Esophagus squamous epithelium (tissue), 5 donors: Measurements from ENCODE around the gene SLC6A1. TPM values are rescaled to one million over a fixed set of nuclear protein-coding genes. Genes with fewer than 3 reads are reported as not detected.
"Not testable (repeated sequence)": the region's sequence is repeated elsewhere in the genome, so short reads cannot be mapped to it uniquely, and the experiment has no call there.

ENCODE experiments used
- DNase-seq: peaks from one replicate; lab custom pipeline; 2025; lab: John Stamatoyannopoulos, UW
- H3K27ac ChIP-seq, 4 donors: fragments of 200-600 bp; sonication (generic); one replicate each; pipeline ENCODE4 v1.5.1; 2016 to 2019; ENCODE audit warnings: mild to moderate bottlenecking in 1 of 4
- H3K27me3 ChIP-seq, 4 donors: fragments of 200-600 bp; sonication (generic); 1 replicate in 3 of 4; 2 replicates in 1 of 4; pipeline versions ENCODE4 v1.5.1 to v1.6.0; 2017 to 2021; ENCODE audit warnings: antibody characterized with exemption in 1 of 4
- H3K36me3 ChIP-seq, 3 donors: fragments of 200-600 bp; sonication (generic); one replicate each; pipeline ENCODE4 v1.5.1; 2016 to 2019
- H3K4me1 ChIP-seq, 3 donors: fragments of 200-600 bp; sonication (generic); one replicate each; pipeline ENCODE4 v1.5.1; 2017 to 2019
- H3K4me3 ChIP-seq, 4 donors: fragments of 200-600 bp; sonication (generic); 1 replicate in 3 of 4; 2 replicates in 1 of 4; pipeline ENCODE4 v1.5.1; 2016 to 2019; ENCODE audit warnings: mild to moderate bottlenecking in 2 of 4, moderate library complexity in 1 of 4
- H3K9me3 ChIP-seq, 3 donors: fragments of 200-600 bp; sonication (generic); one replicate each; pipeline ENCODE4 v1.5.1; 2016 to 2019
- CTCF ChIP-seq, 6 experiments: fragments of 450-650 bp in 4 of 6; fragments of 200-600 bp in 2 of 6; sonication (generic) in 2 of 6; IDR thresholded peaks; one replicate each; pipeline ENCODE4 v1.5.1; 2016 to 2019; ENCODE audit warnings: antibody characterized with exemption in 6 of 6, mild to moderate bottlenecking in 4 of 6, moderate library complexity in 4 of 6
- POLR2A ChIP-seq, 4 donors: fragments of 450-650 bp; IDR thresholded peaks; one replicate each; pipeline ENCODE4 v1.6.1; 2017; ENCODE audit warnings: antibody characterized with exemption in 4 of 4, mild to moderate bottlenecking in 4 of 4, moderate library complexity in 3 of 4
- WGBS, 2 donors: methylation state at CpG; one replicate each; pipeline ENCODE4 v1.1.5; 2018; 5-methylcytosine and 5-hydroxymethylcytosine counted together
- intact Hi-C: fragments of 100-400 bp; cut with DNase I; formaldehyde crosslinking; loops from one replicate; pipeline ENCODE4 v1.15.0; 2022
- total RNA-seq, 4 donors: library from RNA; depleted of rRNA; stranded (reverse); fragments of >200 nt; gene quantifications; one replicate each; pipeline ENCODE4 v1.1.0, GENCODE V29; 2016
- donor health status: DM: yes; HTN: yes; CAD: no.

Gene SLC6A1
- total RNA-seq, 4 donors from 2014 or later: 8.6 to 34.4 (median 22.3) TPM

GRCh38 chr3:11074011-11074410 lies 81.5 kb downstream of the SLC6A1 start:
- Histone ChIP-seq H3K36me3 (no peaks in the 10 kb centered on the region), H3K27me3 (peaks cover 0 to 9% (median 0%) of the 10 kb centered on the region in 4 donors), H3K27ac (no peak overlapping the region), H3K4me1 (no peaks in the 10 kb centered on the region), H3K9me3 (no peaks in the 10 kb centered on the region), H3K4me3 (no peak overlapping the region)
- DNase-seq: no peak
- 52 to 62% methylated on average over 2 of the region's 2 CpGs for WGBS, 2 donors
- intact Hi-C loops: no loop called here
- no peak for TF ChIP-seq POLR2A (IDR thresholded peaks at IDR 0.05)
- no peak for TF ChIP-seq CTCF (IDR thresholded peaks at IDR 0.05)

DNA sequence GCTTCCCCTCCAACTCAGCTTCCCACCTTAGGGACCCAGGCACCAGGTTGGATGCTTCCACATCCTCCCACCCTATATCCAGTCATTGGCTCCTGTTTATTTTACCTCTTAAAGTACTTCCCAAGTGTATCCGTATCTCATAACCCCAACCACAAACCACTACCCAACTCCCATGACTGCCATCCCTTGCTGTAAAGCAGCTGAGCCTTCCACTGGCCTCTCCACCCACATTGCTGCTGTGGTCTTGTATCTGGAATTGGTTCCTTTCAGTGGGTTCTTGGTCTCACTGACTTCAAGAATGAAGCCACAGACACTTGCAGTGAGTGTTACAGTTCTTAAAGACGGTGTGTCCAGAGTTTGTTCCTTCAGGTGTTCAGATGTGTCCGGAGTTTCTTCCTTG lies 81.9 kb downstream of the SLC6A1 start:
- intact Hi-C loops: no loop called here
- 80 to 86% methylated on average over 3 of the region's 3 CpGs for WGBS, 2 donors
- no peaks in the 10 kb centered on the region for H3K9me3 ChIP-seq
- TF ChIP-seq CTCF (IDR thresholded peaks at IDR 0.05) (no peak), POLR2A (IDR thresholded peaks at IDR 0.05) (no peak)
- peaks cover 0 to 3% (median 0%) of the 10 kb centered on the region in 3 donors for H3K4me1 ChIP-seq
- no peak overlapping the region for H3K27ac ChIP-seq
- no peak overlapping the region for H3K4me3 ChIP-seq
- H3K27me3 ChIP-seq: peaks cover 0 to 9% (median 0%) of the 10 kb centered on the region in 4 donors
- DNase-seq: no peak
- H3K36me3 ChIP-seq: no peaks in the 10 kb centered on the region

DNA sequence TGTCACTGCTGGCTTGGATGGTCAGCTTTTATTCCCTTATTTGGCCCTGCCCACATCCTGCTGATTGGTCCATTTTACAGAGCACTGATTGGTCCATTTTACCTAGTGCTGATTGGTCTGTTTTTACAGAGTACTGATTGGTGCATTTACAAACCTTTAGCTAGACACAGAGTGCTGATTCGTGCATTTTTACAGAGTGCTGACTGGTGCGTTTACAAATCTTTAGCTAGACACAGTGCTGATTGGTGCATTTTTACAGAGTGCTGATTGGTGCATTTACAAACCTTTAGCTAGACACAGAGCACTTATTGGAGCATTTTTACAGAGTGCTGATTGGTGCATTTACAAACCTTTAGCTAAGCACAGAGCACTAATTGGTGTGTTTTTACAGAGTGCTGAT lies 82.6 kb downstream of the SLC6A1 start:
- intact Hi-C loops, H3K4me1 ChIP-seq, H3K4me3 ChIP-seq, H3K9me3 ChIP-seq, H3K27me3 ChIP-seq, H3K36me3 ChIP-seq, DNase-seq, H3K27ac ChIP-seq: not testable (repeated sequence)
- 89 to 90% methylated on average over 2 of the region's 2 CpGs for WGBS, 2 donors

DNA sequence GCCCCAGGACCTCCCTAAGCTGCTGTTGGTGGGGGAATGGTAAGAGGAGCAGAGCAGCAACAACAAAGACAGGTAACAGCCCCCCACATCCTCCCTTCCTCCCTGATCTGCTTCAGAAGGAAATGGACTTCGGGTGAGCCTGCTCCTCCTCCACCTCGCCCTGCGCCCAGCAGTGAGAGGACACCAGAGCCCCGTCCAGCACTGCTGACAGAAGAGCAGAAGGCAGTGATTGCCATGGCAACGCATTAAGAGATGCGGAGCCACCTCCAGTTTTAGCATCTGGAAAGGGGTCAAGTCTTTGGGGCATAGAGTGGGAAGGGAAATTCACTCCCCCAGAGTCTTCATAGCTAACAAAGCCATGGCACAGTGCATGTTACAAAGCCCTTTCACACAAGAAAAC lies 84.2 kb downstream of the SLC6A1 start:
- Histone ChIP-seq H3K27ac (no peak overlapping the region), H3K9me3 (no peaks in the 10 kb centered on the region), H3K27me3 (peaks cover 0 to 9% (median 0%) of the 10 kb centered on the region in 4 donors), H3K36me3 (no peaks in the 10 kb centered on the region), H3K4me1 (peaks cover 0 to 16% (median 0%) of the 10 kb centered on the region in 3 donors), H3K4me3 (no peak overlapping the region)
- intact Hi-C loops: no loop called here
- TF ChIP-seq POLR2A (IDR thresholded peaks at IDR 0.05): no peak
- TF ChIP-seq CTCF (IDR thresholded peaks at IDR 0.05): no peak
- no CpG with 5 or more reads among the region's 6 CpGs for WGBS, 2 donors
- no peak for DNase-seq

DNA sequence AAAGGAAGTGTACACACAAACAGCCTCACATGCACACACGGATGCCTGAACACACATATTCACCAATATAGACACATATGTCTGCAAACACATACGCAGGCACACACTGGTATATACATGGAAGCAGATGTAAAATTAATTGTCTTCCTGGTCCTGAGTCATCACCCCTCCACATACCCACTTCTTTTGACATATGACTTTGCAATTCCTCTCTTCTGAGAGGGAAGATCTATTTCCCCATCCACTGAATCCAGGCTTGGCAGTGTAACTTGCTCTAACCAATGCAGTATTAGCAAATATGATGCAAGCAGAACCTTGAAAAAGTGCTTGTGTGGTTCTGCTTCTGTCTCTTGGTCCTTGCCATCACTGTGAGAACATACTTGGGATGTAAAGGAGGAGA lies 84.9 kb downstream of the SLC6A1 start:
- H3K4me3 ChIP-seq: no peak overlapping the region
- DNase-seq: no peak
- H3K9me3 ChIP-seq: no peaks in the 10 kb centered on the region
- H3K4me1 ChIP-seq: peaks cover 0 to 16% (median 0%) of the 10 kb centered on the region in 3 donors
- H3K27ac ChIP-seq: no peak overlapping the region
- peaks cover 0 to 9% (median 0%) of the 10 kb centered on the region in 4 donors for H3K27me3 ChIP-seq
- no peaks in the 10 kb centered on the region for H3K36me3 ChIP-seq
- WGBS, 2 donors: 73 to 79% methylated on average over 2 of the region's 2 CpGs
- TF ChIP-seq POLR2A (IDR thresholded peaks at IDR 0.05): no peak
- TF ChIP-seq CTCF (IDR thresholded peaks at IDR 0.05): no peak
- intact Hi-C loops: no loop called here
